Measurements from ENCODE around the gene RHBDD3.
"Not testable (repeated sequence)": the region's sequence is repeated elsewhere in the genome, so short reads cannot be mapped to it uniquely, and the experiment has no call there.

Gene RHBDD3

DNA sequence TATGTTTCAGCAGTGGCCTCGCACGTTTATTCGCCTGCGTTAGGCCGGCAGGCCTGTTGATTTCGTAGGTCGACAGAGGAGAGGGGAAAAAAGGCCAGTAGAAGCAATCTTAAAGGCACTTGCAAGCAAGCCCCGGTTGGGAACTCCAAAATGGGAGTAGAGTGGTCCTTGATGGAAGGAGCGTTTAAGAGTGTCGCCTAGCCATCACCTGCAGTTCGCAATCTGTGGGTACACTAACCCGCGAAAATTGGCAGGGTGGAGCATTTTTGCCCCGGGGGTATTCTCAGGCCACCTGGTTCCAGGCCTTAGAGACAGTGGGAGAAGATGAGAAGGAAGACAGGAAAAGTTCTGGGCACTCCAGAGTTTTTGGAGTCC, 1.4 kb upstream of the RHBDD3 start:
- ATAC-seq = no peak

DNA sequence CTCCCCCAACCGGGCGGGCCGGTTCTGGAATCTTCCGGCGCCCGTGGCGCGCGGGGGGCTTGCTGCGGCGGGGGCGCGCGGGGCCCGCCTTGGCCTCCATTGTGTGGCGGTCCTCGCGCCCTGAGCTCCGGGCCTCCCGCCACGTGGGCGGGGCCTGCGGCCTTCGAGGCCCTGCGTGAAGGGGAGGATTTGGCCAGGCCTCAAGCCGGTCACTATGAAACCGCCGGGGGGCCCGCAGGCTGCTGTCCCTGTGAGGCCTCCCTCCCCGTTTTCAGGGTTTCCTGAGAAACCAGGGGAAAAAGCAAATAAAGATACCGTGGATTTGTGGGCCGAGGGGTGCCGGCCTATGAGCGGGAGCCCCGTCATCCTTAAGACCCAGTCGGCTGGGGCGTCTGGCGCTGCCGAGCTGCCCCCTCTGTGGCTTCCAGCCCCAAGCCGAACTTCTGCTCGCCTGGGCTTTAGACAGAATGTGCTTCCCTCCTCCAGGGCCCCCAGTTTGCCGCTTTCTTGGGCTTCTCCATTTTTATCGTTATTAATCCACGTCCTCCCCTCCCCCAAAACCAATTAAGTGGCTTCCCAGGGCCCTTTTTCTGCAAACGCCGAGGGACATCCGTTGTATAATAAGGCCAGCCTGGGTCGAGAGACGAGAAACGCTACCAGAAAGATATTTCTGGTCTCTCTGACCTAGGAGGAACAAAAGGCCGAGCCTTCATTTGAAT, 889 bp upstream of the RHBDD3 start:
- peak; percentile 8 to 14 for ATAC-seq

DNA sequence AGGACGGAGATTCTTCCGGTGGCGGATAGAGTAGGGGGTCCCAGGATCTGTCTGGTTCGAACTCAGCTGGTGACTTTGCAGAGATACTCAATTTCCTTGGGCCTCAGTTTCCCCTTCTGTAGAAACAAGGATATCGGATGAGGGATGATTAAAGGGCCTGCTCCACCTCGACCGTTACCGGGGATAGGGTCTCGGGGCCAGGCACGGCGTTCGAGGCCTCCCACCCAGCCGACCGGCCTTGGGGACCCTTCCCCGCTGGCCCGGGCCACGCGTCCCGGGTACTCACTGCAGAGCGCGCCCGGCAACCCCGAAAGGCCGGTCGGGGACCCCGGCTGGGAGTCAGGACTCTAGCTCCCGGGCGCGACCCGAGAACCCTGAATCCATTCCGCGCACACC, 321 bp downstream of the RHBDD3 start:
- ATAC-seq = no peak

DNA sequence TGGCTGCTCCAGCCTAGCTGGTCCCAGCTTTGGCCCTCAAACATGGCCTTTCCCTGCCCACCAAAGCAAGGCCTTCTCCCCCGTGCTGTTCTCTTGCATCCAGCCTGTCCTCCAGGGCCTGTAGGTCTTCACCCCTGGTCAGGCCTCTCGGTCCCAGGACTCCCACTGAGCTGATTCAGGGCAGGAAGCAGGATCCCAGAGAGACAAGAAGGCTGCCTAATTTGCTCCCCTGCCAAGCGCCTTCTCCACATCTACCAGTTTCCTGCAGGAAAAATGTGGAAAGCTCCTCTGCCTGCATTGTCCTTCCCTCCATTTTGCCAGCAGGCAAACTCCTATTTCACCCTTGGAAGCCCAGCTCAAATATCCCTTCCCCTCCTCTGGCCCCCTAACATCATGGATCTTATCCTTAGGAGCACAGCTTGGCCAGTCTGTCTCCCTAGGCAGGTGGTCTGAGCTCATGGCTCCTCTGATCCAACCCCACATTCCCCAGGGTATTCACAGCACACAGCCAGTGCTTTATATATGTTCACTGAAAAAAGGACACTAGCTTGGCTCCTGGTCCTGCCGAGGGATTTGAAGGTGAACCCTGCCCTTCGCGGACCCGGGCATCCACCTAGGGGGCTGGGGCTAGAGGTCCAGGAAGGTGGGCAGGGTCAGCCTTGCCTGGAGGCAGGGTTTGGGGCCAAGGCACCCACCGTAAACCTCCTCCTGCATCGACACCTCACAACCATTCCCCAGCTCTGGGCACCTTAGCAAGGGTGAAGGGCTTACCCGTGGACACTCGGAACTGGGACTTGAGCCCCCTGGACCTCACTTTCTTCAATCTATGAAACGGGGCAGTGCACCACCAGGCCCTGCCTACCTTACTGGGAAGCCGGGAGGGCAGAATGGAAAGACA, 968 bp downstream of the RHBDD3 start:
- ATAC-seq = no peak

DNA sequence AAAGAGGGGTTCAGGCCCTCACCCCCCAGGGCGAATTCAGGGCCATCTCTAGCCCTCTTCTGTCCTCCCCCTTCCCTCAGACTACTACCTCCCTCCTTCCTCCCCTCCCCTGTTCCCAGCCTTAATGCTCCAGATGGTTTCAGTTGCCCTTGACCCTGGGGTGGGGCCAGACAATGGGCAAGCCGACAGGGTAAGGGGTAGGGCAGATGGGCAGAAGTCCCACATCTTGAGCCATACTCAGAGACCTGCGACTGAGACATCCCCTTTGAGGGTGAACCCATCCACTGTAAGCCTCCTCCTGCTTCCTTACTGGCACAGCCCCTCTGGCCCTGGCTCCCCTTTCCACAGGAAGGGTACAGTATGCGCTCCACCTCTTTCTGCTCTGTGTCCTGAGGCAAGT, 1.9 kb downstream of the RHBDD3 start:
- no peak for ATAC-seq

DNA sequence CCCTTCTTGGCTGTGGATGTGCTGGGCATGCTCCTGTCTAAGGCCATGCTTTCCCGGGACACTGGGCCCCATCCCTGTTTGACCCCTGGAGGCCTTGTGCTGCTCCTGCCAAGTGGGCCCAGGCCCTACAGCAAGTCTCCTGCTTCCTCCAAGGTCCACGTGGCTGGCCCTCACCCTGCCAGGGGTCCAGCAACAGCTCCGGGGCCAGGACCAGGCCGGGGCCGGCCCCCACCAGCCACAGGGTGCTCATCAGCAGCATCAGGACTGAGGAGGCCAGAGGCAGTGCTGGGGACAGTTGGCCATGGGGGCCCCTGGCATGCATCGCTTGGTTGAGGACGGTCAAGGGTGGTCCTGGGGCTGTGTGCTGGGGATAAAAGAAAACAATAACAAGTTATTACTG, 2.5 kb downstream of the RHBDD3 start:
- ATAC-seq = no peak

DNA sequence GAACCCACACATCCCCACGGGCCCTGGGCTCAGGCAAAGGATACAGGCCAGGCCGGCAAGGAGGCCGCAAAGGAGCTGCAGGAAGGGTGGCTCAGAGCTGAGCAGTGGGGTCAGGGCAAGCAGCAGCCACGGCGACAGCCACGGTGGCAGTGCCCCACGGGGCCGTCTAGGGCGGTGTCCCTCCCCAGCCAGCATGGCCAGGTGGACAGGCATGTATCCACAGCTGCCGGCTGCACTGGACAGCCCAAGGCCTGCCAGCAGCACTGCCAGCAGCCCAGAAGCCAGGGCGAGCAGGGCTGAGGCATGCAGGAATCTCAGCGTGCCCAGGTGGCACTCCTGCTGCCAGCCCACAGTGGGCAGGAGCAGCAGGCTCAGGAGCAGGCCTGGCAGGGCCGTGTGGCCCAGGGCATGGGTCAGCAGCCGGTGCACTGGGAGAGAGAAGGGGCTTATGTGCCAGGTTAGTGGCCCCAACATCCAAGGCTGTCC, 3.9 kb downstream of the RHBDD3 start:
- ATAC-seq = no peak

DNA sequence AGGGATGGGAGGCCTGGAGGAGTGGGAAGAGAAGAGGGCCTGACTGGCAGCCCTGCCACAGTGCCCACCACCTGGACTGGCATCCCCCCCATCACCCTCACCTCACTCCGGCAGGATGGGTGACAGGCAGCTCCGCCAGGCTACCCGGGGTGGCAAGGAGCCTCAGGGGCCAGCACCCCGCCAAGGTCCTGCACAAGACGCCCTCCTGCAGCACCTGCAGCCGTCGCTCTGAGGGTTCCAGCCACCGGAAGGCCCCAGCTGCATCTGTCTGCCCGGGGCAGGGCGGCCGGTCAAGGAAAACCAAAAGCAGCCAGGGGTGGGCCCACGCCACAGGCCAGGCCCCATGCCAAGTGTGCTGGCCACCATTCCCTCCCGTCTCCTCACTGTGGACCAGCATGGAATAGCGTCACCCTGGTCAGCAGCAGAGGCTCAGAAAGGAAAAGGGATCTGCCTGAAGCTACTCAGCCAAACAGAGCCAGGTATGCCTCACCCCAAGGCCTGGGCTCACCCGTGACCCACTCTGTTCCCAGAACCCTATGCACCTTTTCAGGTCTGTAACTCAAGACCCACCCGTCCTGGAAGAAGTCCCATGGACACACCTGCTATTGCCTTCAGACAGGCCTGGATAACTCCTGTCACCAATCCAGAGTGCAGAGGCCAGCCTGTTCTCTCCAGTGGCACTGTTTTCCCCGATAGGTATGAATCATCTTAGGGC, 7.0 kb downstream of the RHBDD3 start:
- no peak for ATAC-seq

DNA sequence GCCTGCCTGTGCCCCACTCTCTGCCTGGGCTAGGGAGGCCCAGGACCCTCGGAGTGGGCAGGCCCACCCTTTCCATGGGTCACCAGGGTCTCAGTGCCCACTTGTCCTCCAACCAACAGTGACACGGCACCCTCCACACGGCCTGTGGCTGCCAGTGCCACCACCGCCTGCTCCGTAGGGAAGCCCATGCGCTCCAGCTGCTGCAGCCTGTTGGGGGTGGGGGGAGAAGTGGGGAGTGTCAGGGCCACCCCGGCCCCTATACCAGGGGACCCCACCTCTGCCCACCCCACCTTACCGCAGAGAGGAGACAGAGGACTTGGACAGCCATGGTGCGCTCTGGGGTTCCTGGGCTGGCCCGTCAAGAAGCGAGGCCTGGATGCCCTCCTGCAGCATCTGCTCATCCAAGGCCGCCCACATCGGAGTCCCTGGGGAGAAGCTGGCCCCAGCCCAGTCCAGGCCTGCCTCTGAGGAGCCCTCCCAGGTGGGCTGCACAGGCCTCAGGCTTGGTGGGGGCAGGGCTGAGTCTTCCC, 7.7 kb downstream of the RHBDD3 start:
- no peak for ATAC-seq

DNA sequence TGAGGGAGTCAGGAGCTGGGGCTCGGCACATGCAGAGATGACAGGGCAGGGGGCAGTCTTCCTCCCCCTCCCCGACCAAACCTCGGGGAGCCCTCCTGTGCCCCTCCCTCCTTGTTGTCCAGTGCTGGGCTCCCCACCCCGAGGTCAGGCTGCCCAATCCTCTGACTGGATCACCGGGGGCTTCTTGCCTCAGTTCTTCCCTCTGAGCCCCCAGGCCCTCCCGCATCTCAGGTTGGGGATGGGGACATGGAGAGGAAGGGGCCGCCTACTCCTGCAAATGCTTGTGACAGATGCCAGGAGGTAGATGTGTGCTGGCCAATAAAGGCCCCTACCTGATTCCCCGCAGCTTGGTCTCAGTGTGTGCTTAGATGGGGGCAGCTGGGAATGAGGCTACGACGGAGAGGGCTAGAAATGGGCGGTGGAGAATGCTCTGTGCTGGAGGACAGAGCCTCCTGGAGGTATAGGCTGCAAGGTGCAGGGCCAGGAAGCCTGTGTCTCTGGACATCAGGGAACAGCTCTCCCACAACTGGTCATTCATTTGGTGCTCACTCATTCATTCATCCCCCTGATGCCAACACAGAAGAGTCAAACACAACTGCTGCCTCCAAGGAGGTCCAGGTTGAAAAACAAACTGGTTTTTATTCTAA, 8.4 kb downstream of the RHBDD3 start:
- no peak for ATAC-seq

DNA sequence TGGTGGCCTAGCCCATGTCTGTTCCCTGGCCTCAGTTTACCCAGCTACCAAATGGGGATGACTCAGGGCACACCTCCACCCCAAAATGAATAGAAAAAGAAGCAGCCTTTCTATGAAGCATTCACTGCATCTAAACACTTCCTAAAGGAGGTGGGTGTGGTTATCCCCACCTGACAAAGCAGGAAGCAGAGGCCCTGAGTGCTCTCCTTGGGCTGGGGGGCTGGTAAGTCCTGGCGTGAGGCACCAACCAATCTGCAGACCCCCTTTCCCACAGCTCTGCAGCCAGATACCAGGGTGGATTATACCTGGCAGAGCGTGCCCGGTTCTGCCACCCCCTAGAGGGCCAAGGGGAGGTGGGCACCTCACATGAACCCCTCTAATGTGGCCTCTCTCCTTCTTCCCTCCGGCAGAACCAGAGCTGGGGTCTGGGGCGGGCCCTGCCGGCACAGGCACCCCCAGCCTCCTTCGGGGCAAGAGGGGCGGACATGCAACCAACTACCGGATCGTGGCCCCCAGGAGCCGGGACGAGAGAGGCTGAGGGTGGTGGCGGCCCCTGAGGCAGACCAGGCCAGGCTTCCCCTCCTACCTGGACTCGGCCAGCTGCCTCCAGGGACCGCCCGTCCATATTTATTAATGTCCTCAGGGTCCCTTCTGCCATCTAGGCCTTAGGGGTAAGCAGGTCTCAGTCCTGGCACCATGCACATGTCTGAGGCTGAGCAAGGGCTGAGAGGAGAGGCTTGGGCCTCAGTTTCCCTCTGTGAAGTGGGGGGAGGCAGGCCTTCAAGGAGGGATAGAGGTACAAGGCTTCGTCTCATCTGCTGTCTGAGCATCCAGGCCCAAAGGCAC, 9.2 kb downstream of the RHBDD3 start:
- ATAC-seq = no peak

DNA sequence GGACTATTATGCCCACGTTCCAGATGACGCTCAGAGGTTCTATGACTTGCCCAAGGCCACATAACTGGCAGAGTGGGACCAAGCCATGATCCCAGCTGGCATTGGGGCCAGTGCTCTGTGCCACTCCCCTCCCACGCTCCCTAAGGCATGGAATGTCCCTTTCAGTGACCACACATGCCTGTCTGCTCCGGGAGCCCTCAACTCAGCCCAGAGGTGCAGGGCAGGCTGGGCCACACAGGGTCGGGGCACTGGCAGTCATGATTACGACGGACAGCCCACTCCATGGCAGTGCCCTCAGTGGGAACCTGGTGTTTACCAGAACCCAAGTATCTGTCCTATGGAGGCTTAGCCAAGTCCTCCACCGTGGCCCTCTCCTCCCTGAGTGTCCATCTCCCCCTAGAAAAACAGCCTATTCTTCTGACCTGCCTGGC, 10.0 kb downstream of the RHBDD3 start:
- ATAC-seq = no peak

DNA sequence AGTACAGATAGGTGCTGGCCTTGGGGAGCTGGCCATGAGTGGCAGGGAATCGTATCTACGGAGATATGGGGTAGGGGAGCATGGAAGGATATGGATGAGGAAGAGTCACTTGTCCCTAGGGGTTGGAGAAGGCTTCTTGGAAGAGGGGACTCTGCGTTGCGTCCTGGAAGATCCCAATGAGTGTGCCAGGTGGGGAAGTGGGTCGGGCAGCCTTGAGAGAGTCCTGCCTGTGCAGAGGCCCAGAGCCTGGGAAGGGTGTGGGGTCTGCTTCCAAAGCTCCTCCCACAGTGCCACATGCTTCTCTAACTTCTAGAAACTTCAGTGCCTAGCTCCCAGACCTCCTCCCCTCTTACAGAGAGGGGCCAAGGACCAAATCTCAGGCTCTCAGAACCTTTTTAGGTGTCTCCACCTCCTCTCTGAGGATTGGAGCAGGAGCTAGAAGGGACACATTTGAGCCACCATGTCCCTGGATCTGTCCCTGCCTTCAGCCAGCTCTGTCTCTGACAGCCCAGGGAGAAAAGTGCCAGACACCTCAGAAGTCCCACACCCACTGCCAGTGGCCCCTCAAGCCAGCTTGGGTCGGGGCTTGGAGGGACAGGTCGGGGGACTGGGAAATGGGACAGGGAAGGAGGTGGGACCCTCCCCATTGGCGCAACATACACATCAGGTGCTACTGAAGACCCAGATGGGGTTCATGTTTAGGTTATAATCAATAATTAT, 11.0 kb downstream of the RHBDD3 start:
- no peak for ATAC-seq

DNA sequence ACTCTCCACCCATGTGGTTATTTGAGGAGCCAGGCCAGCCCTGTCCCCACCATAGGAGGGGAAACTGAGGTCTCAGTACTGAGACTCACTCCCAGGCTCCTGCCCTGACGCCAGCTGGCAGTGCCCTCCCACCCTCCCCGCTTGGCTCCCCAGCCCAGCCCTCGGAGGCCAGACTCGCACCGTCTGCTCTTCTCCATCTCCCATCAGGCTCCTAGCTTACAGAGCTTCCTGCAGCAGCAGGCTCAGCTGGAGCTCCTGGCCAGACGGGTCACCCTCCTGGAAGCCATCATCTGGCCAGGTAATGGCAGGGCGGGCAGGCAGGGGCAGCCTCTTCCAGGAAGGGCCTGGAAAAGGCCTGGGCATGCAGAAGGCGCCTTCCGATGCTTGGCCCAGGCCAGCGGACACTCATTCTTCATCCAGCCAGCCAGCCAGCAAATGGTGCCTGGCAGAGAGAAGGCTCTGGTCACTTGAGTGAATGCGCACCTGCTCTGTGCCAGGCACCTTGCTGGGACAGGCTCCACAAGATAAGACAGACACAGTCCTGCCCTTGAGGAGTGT, 12.6 kb downstream of the RHBDD3 start:
- ATAC-seq = no peak

DNA sequence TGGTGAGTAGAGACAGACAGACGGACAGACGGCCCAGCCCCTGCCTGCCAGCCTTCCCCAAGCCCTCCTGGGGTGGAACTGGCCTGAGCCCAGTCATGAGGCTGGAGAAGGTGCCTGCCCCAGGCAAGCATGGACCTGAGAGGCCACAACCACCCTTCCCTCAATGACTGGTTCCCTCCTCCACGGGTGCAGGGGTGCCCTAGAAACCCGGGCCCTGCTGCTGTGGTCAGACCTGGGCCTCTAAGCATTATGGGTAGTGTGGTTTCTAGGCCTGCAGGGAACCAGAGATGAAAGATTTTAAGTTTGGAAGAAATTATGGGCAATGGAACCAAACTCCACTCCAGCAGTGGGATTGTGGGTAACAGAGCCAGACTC, 13.5 kb downstream of the RHBDD3 start:
- no peak for ATAC-seq

DNA sequence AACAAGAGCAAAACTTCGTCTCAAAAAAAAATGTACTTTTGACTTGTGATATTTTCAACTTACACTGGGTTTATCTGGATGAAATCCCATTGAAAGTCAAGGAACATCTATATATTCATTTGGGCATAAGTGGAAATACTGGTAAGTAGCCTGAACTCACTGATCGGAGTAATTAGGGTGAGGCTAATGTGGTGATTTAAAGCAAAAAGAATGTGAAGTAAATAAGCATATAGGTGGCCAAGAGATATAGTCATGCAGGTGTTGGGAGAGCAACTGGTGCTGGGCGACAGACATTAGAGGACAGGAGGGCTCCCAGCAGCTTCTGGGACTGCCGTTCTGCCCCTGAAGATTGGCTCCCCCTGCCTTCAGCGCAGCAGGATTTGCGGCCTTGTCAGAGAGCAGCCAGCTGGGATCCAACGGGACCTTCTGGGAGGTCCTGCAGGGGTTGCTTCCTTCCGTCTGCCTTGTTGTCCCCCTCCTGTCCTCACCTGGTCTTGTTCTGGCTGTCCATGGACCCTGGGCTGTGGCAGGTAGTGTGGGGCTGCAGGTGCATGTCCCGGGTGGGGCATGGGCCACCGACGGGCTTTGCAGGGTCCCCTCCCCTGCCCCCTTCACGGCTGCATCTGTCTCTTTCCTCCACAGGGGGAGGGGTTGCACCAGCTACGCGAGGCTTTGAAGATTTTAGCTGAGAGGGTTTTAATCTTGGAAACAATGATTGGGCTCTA, 14.1 kb downstream of the RHBDD3 start:
- no peak for ATAC-seq

DNA sequence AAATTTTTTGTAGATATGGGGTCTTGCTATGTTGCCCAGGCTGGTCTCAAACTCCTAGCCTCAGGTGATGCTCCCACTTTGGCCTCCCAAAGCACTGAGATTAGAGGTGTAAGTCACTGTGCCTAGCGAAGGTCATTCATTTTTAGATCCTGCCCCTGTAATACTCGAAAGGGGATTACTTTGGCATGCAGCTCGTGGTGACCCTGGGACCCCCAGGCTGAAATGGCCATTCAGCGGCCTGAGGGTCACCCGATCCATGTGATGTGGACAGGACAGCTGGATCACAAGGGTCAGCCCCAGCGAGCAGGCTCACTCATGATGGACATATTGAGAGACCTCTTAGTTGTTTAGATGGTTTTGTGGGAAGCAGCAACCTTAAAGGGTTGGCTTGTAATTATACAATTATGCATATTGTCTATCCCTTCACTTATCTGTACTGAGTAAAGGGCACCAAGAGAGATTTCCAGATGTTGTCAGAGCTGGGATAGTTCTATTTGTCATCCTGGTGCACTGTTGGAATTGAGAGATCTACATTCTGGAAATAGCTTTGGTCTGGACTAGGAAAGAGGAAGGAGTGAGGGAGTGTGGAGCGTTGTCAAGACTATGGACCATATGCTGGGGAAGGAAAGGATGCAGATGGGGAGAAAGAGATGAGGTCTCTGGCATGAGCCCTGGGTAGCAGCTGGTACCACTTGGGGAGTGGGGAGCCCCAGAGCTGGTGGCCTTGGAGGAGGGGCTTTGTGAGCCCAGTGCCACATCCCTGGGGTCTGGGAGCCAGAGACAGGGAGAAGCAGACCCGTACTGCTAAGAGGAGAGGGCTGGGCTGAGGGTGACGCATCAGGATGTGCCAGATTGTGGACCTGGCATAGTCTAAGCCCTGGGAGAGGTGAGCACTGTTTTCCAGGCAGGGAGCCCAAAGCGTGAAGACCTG, 15.5 kb downstream of the RHBDD3 start:
- ATAC-seq = no peak

DNA sequence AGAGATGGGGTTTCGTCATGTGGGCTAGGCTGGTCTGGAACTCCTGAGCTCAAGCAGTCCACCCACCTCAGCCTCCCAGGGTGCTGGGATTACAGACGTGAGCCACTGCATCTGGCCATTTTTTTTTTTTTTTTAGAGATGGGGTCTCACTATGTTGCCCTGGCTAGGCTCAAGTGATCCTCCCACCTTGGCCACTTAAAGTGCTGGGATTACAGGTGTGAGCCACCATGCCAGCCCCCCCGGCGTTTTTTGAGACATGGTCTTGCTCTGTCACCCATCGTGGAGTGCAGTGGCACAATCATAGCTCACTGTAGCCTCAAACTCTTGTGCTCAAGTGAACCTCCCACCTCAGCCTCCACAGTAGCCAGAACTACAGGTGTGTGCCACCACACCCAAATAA, 16.5 kb downstream of the RHBDD3 start:
- no peak for ATAC-seq

DNA sequence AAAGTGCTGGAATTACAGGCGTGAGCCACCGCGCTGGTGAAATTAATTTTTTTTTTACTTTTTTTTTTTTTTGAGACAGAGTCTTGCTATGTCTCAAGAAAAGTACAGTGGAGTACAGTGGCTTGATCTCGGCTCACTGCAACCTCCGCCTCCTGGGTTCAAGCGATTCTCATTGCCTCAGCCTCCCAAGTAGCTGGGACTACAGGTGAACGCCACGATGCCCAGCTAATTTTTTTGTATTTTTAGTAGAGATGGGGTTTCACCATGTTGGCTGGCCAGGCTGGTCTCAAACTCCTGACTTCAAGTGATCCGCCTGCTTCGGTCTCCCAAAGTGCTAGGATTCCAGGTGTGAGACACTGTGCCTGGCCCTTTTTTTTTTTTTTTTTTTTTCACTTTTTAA, 19.9 kb downstream of the RHBDD3 start:
- ATAC-seq = not testable (repeated sequence)
